Measurements from ENCODE around the gene ZNF180. TPM values are rescaled to one million over a fixed set of nuclear protein-coding genes. Genes with fewer than 3 reads are reported as not detected.

The ZNF180 gene
- polyA plus RNA-seq, 1 donor from 2014 or later = 20.4 TPM

DNA sequence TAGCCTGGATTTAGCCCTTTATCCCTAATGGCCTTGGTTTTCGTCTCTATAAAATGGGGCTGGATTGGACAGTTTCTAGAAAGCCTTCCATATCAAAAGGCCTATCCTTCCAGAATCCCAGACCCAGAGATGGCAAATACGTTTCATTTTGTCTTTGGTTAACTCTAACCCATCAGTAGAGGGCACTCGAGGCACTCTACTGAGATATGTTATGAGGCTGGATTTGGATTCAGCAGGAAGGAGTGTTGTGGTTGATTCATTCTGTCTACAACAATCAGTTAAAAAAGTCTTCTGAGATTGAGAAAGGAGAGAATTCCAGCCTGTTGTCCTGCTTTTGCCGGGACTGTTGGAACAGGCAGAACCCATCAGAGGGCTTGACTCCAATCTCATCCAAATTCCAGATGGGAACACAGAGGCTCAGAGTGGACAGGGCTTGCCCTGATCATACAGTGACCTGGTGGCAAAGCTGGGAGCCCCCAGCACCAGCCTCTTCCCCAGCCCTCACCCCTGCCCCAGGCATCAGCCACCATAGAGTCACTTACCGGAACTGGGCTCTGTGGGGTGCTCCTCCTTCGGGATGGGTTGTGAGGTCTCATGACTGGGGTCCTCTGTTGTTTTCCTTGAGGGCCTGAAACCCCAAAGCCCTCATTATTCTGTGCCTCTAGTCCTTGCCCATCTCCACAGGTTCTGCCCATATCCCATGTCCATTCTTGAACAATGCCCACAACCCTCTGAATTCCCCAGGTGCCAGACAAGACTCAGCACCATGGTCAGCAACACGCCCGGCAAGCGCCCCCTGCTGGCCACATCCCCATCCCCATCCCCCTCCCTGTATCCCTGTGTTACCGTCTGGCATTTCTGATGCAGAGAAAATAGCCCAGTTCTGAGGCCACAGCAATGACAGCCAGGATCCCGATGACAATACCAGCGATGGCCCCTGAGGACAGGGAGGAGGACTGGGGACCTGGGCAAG lies 12.3 kb upstream of the ZNF180 start:
- no peak overlapping the region for H3K9ac ChIP-seq (ENCODE audit: low read length)

DNA sequence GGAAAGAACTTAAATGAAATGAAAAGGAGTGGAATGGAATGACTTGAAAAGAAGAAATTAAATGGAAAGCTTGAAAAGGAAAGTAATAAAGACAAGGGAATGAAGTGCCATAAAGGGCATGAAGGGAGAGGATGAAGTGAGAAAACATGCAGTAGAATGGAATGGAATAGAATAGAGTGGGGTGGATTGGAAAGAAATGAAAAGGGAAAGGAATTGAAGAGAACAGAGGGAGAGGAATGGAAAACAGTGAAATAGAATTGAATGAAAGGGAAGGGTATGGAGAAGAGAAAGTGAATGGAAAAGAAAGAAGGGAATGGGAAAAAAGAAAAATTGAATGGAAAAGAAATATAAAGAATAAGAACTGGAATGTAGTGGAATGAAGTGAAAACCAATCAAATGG lies 9.2 kb upstream of the ZNF180 start:
- TF ChIP-seq, protein P1, sequence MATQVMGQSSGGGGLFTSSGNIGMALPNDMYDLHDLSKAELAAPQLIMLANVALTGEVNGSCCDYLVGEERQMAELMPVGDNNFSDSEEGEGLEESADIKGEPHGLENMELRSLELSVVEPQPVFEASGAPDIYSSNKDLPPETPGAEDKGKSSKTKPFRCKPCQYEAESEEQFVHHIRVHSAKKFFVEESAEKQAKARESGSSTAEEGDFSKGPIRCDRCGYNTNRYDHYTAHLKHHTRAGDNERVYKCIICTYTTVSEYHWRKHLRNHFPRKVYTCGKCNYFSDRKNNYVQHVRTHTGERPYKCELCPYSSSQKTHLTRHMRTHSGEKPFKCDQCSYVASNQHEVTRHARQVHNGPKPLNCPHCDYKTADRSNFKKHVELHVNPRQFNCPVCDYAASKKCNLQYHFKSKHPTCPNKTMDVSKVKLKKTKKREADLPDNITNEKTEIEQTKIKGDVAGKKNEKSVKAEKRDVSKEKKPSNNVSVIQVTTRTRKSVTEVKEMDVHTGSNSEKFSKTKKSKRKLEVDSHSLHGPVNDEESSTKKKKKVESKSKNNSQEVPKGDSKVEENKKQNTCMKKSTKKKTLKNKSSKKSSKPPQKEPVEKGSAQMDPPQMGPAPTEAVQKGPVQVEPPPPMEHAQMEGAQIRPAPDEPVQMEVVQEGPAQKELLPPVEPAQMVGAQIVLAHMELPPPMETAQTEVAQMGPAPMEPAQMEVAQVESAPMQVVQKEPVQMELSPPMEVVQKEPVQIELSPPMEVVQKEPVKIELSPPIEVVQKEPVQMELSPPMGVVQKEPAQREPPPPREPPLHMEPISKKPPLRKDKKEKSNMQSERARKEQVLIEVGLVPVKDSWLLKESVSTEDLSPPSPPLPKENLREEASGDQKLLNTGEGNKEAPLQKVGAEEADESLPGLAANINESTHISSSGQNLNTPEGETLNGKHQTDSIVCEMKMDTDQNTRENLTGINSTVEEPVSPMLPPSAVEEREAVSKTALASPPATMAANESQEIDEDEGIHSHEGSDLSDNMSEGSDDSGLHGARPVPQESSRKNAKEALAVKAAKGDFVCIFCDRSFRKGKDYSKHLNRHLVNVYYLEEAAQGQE (IDR thresholded peaks at IDR 0.05; ENCODE audit: borderline replicate concordance) = no peak
- TF ChIP-seq POLR2AphosphoS5 (IDR thresholded peaks at IDR 0.05) = no peak
- TF ChIP-seq SMC3 (conservative IDR thresholded peaks at IDR 0.05; ENCODE audit: poor library complexity) = no peak
- no peak for TF ChIP-seq TAF1 (IDR thresholded peaks at IDR 0.05; ENCODE audit: low read depth)
- no peak for TF ChIP-seq MXI1 (conservative IDR thresholded peaks at IDR 0.05; ENCODE audit: poor library complexity, severe bottlenecking)
- TF ChIP-seq CTCF (IDR thresholded peaks at IDR 0.05; ENCODE audit: poor library complexity, severe bottlenecking) = no peak
- no peak overlapping the region for H3K27ac ChIP-seq (ENCODE audit: low read length)
- H3K9me2 ChIP-seq (ENCODE audit: insufficient read depth, low read length) = no peaks in the 10 kb centered on the region
- H3K4me2 ChIP-seq (ENCODE audit: low read length) = no peak overlapping the region
- H3K4me3 ChIP-seq (ENCODE audit: low read length) = no peak overlapping the region
- H2AFZ ChIP-seq (ENCODE audit: low read depth, low read length) = no peak overlapping the region
- H3K9ac ChIP-seq (ENCODE audit: low read length) = no peak overlapping the region
- H3K79me2 ChIP-seq (replicated peaks; ENCODE audit: insufficient read depth, low read length) = no peaks in the 10 kb centered on the region
- H4K20me1 ChIP-seq (ENCODE audit: insufficient read depth) = no peaks in the 10 kb centered on the region
- H3K9me3 ChIP-seq (ENCODE audit: low read length) = peaks cover 4% of the 10 kb centered on the region
- no peaks in the 10 kb centered on the region for H3F3A ChIP-seq (ENCODE audit: insufficient read depth, low read length, poor library complexity, severe bottlenecking)
- H3K27me3 ChIP-seq (ENCODE audit: insufficient read depth, low read depth, low read length) = no peaks in the 10 kb centered on the region
- no peaks in the 10 kb centered on the region for H3K36me3 ChIP-seq (ENCODE audit: insufficient read depth, low read length)

More for the DNA sequence above, 12.3 kb upstream of the ZNF180 start:
- H4K20me1 ChIP-seq (ENCODE audit: insufficient read depth) = no peaks in the 10 kb centered on the region
- no peak overlapping the region for H2AFZ ChIP-seq (ENCODE audit: low read depth, low read length)
- TF ChIP-seq TAF1 (IDR thresholded peaks at IDR 0.05; ENCODE audit: low read depth) (no peak), CTCF (IDR thresholded peaks at IDR 0.05; ENCODE audit: poor library complexity, severe bottlenecking) (no peak), EP300 (conservative IDR thresholded peaks at IDR 0.05; ENCODE audit: poor library complexity, severe bottlenecking) (no peak), SMC3 (conservative IDR thresholded peaks at IDR 0.05; ENCODE audit: poor library complexity) (no peak), MXI1 (conservative IDR thresholded peaks at IDR 0.05; ENCODE audit: poor library complexity, severe bottlenecking) (no peak)
- TF ChIP-seq, protein P1 (IDR thresholded peaks at IDR 0.05; ENCODE audit: borderline replicate concordance) = no peak
- no peak overlapping the region for H3K4me3 ChIP-seq (ENCODE audit: low read length)
- H3K4me2 ChIP-seq (ENCODE audit: low read length) = no peak overlapping the region
- peaks cover 4% of the 10 kb centered on the region for H3K9me3 ChIP-seq (ENCODE audit: low read length)
- no peaks in the 10 kb centered on the region for H3K79me2 ChIP-seq (replicated peaks; ENCODE audit: insufficient read depth, low read length)
- H3K27ac ChIP-seq (ENCODE audit: low read length) = no peak overlapping the region
- no peaks in the 10 kb centered on the region for H3K9me2 ChIP-seq (ENCODE audit: insufficient read depth, low read length)
- H3K36me3 ChIP-seq (ENCODE audit: insufficient read depth, low read length) = no peaks in the 10 kb centered on the region
- no peaks in the 10 kb centered on the region for H3K27me3 ChIP-seq (ENCODE audit: insufficient read depth, low read depth, low read length)
- no peaks in the 10 kb centered on the region for H3F3A ChIP-seq (ENCODE audit: insufficient read depth, low read length, poor library complexity, severe bottlenecking)

Measured in neural cell (in vitro differentiated cells).